ENCODE data around the gene AMDHD1.
"Not testable (repeated sequence)": the region's sequence is repeated elsewhere in the genome, so short reads cannot be mapped to it uniquely, and the experiment has no call there.

The AMDHD1 gene

GRCh38 chr12:95951515-95951914 is 8.4 kb downstream of the AMDHD1 start:
- H3K4me3 ChIP-seq (ENCODE audit: low read length): no peak overlapping the region
- no peak for TF ChIP-seq ZNF274 (IDR thresholded peaks at IDR 0.05; ENCODE audit: low read depth, low read length)

DNA sequence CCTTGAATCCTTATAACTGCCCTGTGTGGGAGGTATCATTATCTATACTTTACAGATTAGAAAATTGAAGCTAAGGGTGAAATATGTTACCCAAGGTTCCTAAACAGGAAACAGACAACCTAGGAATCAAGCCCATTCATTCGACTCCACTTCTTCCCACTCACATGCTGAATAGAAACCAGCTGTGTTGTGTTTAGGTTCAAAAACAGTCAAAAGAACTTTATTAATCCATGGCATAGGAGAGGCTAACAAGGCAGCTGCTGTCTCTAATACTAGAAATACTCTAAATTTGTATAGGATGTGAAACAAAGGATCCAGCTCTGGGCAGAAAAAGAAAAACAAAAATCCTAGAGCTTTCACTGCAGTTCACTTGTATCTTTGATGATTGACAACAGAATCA is 9.9 kb downstream of the AMDHD1 start:
- TF ChIP-seq ZNF274 (IDR thresholded peaks at IDR 0.05; ENCODE audit: low read depth, low read length): no peak
- H3K4me3 ChIP-seq (ENCODE audit: low read length): no peak overlapping the region

GRCh38 chr12:95955549-95956159 is 12.5 kb downstream of the AMDHD1 start:
- H3K4me3 ChIP-seq (ENCODE audit: low read length): no peak overlapping the region
- TF ChIP-seq ZNF274 (IDR thresholded peaks at IDR 0.05; ENCODE audit: low read depth, low read length): no peak

GRCh38 chr12:95956557-95957145 is 13.5 kb downstream of the AMDHD1 start:
- no peak overlapping the region for H3K4me3 ChIP-seq (ENCODE audit: low read length)
- no peak for TF ChIP-seq ZNF274 (IDR thresholded peaks at IDR 0.05; ENCODE audit: low read depth, low read length)

- TF ChIP-seq ZNF274 (IDR thresholded peaks at IDR 0.05; ENCODE audit: low read depth, low read length): no peak
- H3K4me3 ChIP-seq (ENCODE audit: low read length): no peak overlapping the region
Measured at GRCh38 chr12:95959107-95959506, 16.0 kb downstream of the AMDHD1 start.

DNA sequence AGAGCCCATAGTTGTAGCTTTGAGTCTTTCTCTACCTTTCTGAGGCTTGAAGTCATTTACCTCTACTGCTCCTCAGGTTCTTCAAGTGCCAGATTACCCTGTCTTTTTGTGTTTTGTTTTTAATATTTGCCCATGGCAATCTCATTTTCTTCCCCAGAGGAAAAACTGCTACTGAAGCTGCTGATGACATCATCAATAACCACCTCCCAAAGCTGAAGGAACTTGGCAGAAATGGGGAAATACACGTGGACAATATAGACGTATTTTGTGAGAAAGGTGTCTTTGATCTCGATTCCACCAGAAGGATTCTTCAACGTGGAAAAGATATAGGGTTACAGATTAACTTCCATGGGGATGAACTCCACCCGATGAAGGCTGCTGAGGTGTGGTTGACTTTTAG is 17.1 kb downstream of the AMDHD1 start:
- no peak for TF ChIP-seq ZNF274 (IDR thresholded peaks at IDR 0.05; ENCODE audit: low read depth, low read length)

DNA sequence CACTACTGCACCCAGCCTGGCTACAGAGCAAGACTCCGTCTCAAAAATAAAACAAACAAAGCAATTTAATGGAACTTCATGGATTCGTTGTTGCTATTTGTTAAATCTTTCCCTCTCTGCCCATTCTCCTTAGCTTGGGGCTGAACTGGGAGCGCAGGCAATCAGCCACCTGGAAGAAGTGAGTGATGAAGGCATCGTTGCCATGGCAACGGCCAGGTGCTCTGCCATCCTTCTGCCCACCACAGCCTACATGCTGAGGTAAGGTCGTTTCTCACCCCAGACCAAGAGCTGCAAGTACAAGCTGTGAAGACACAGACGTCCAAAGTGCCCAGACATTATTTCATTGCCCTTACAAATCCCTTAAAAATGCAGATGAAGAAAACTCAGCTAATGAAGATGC is 19.1 kb downstream of the AMDHD1 start:
- TF ChIP-seq ZNF274 (IDR thresholded peaks at IDR 0.05; ENCODE audit: low read depth, low read length): no peak
- no peak overlapping the region for H3K4me3 ChIP-seq (ENCODE audit: low read length)

More for the DNA sequence above, 17.1 kb downstream of the AMDHD1 start:
- no peak overlapping the region for H3K4me3 ChIP-seq (ENCODE audit: low read length)

- H3K4me3 ChIP-seq (ENCODE audit: low read length): no peak overlapping the region
- no peak for TF ChIP-seq ZNF274 (IDR thresholded peaks at IDR 0.05; ENCODE audit: low read depth, low read length)
Measured at GRCh38 chr12:95963096-95963495, 20.0 kb downstream of the AMDHD1 start.

- no peak for TF ChIP-seq ZNF274 (IDR thresholded peaks at IDR 0.05; ENCODE audit: low read depth, low read length)
- no peak overlapping the region for H3K4me3 ChIP-seq (ENCODE audit: low read length)
Measured at GRCh38 chr12:95966287-95966870, 23.2 kb downstream of the AMDHD1 start.

DNA sequence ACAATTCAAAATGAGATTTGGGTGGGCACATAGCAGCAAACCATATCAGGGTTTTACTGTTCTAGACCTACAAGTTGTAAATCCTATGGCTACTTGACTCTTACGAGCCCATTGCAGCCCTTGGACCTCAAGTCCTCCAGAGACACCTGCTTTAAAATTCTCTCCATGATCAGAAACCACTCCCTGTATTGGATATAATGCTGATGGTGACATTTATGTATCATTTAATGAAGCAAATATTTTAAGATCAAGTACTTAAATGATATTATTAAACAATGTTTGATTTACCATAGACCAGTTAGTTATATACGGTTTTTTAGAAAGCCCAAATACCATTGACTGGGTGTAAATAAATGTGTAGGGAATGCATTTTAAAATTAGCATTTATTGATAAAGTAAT is 24.2 kb downstream of the AMDHD1 start:
- no peak for TF ChIP-seq ZNF274 (IDR thresholded peaks at IDR 0.05; ENCODE audit: low read depth, low read length)
- H3K4me3 ChIP-seq (ENCODE audit: low read length): no peak overlapping the region

DNA sequence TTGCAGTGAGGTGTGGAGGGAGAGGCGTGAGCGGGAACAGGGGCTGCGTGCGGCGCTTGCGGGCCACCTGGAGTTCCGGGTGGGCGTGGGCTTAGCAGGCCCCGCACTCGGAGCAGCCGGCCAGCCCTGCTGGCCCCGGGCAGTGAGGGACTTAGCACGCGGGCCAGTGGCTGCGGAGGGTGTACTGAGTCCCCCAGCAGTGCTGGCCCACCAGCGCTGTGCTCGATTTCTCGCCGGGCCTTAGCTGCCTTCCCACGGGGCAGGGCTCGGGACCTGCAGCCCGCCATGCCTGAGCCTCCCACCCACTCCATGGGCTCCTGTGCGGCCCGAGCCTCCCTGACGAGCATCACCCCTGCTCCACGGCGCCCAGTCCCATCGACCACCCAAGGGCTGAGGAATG is 26.0 kb downstream of the AMDHD1 start:
- not testable (repeated sequence) for H3K4me3 ChIP-seq (ENCODE audit: low read length)

DNA sequence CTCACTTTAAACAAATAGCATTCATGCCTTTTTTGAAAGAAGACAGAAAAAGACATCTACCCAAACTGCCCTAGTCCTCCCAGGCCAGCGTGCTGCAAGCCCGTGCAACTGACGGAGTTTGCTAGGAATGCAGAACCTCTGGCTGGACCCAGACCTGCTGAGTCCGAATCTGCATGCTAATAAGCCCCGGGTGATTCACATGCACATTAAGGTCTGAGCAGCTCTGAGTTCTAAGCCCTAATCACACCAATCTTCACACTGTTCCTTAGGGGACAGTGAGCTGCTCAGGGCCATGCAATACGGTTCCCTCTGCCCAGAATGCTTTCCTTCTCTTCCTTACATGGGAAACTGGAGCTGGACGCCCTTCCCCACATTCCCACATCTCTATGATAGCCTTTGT is 27.8 kb downstream of the AMDHD1 start:
- no peak overlapping the region for H3K4me3 ChIP-seq (ENCODE audit: low read length)
- no peak for TF ChIP-seq ZNF274 (IDR thresholded peaks at IDR 0.05; ENCODE audit: low read depth, low read length)

DNA sequence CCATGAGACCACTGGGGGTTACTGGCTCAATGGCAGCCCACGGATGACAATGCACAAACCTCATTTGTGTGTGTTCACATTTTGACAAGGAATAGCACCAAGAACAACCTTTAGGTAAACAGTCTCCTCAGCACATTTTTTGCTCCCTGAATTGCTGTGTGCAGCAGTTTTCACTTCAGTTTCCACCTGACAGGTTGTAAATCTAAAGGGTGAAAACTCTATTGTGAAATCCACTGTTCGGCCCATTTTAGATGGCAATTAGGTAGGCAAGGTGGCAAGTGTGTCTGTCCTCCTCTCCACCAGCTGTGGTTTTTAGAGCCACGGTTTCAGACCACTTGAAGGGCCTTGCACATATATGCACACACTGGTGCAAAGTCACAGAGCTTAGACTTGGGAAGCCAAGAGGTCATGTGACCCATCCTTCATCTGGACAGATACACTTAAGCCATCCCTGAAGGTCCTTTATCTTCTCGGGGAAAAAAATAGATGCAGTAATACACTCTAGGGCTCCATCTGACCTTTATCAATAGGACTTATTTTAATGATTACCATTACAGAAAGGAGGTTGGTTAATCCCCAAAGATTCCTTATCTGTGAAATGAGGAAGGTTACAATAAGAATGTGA is 29.8 kb downstream of the AMDHD1 start:
- no peak overlapping the region for H3K4me3 ChIP-seq (ENCODE audit: low read length)
- no peak for TF ChIP-seq ZNF274 (IDR thresholded peaks at IDR 0.05; ENCODE audit: low read depth, low read length)

- no peak overlapping the region for H3K4me3 ChIP-seq (ENCODE audit: low read length)
- TF ChIP-seq ZNF274 (IDR thresholded peaks at IDR 0.05; ENCODE audit: low read depth, low read length): no peak
Measured at GRCh38 chr12:95974358-95974757, 31.2 kb downstream of the AMDHD1 start.

DNA sequence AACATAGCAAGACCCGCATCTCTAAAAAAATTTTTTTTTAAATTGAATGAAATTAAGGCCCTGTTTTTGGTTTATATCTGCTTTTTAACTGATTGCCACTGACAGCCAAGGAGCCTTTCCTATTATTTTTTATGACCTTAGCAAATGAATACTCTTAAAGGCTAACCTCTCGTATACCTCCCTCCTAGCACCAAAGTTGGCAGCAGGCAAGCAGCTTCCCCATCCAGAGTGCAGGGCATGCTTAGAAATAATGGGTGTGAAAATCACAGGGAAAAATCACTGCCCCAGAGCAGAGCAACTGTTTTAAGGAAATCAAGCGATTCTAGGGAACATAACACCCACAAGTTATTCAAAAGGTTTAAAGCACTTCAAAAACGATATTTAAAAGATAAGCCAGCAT is 32.4 kb downstream of the AMDHD1 start:
- H3K4me3 ChIP-seq (ENCODE audit: low read length): no peak overlapping the region
- TF ChIP-seq ZNF274 (IDR thresholded peaks at IDR 0.05; ENCODE audit: low read depth, low read length): no peak
